CD4-positive, alpha-beta T cell (primary cell): ENCODE data around the gene RIMBP3C. TPM values are rescaled to one million over a fixed set of nuclear protein-coding genes. Genes with fewer than 3 reads are reported as not detected.
"Not testable (repeated sequence)": the region's sequence is repeated elsewhere in the genome, so short reads cannot be mapped to it uniquely, and the experiment has no call there.

Source experiments
- ATAC-seq: fragments of 200-7000 bp; cut with Tn5 transposase; one replicate; pipeline ENCODE4 v1.10.0; 2022; ENCODE audit warnings: mild to moderate bottlenecking; ENCODE audit not compliant: poor library complexity
- CTCF ChIA-PET: fragments of 350-600 bp; sonication (Branson Sonifier 250); formaldehyde crosslinking; loops from one replicate; lab custom pipeline; 2021; ENCODE audit warnings: antibody characterized with exemption, inconsistent platforms; lab: Charles Lee
- POLR2A ChIA-PET: fragments of 350-600 bp; sonication (Branson Sonifier 250); formaldehyde crosslinking; loops from one replicate; lab custom pipeline; 2021; ENCODE audit warnings: antibody characterized with exemption, inconsistent platforms; lab: Charles Lee
- DNase-seq, 14 experiments: peaks; one replicate each; pipeline ENCODE4 v3.0.0-alpha.2; 2013 to 2020; ENCODE audit warnings: mixed read lengths in 2 of 14
- H3K27ac ChIP-seq, 2 donors: one replicate each; pipeline versions ENCODE4 v1.5.1 to v1.7.0; 2013; ENCODE audit warnings: low read length in 2 of 2, low read depth in 1 of 2, mild to moderate bottlenecking in 1 of 2
- H3K27me3 ChIP-seq, 2 experiments: 1 replicate in 1 of 2; 2 replicates in 1 of 2; pipeline versions ENCODE4 v1.6.1 to v1.7.0; 2013; ENCODE audit warnings: low read length in 2 of 2, control low read depth in 1 of 2, mild to moderate bottlenecking in 1 of 2, moderate library complexity in 1 of 2; ENCODE audit not compliant: insufficient read depth in 2 of 2, control insufficient read depth in 1 of 2
- H3K36me3 ChIP-seq: one replicate; pipeline ENCODE4 v1.6.1; 2013; ENCODE audit warnings: low read length, control low read depth; ENCODE audit not compliant: insufficient read depth
- H3K4me1 ChIP-seq: one replicate; pipeline ENCODE4 v1.6.1; 2013; ENCODE audit warnings: low read length, control low read depth; ENCODE audit not compliant: insufficient read depth
- H3K4me3 ChIP-seq: one replicate; pipeline ENCODE4 v1.5.1; 2013; ENCODE audit warnings: mild to moderate bottlenecking, low read length, moderate library complexity
- H3K9me3 ChIP-seq, 2 experiments: 1 replicate in 1 of 2; 2 replicates in 1 of 2; pipeline versions ENCODE4 v1.6.1 to v1.7.0; 2013; ENCODE audit warnings: low read length in 2 of 2, mild to moderate bottlenecking in 2 of 2, control low read depth in 1 of 2, moderate library complexity in 1 of 2; ENCODE audit not compliant: control insufficient read depth in 1 of 2, insufficient read depth in 1 of 2
- H3K27ac Mint-ChIP-seq: one replicate; pipeline ENCODE4 v1.8.0; 2020; ENCODE audit warnings: mixed read lengths
- H3K27me3 Mint-ChIP-seq: one replicate; pipeline ENCODE4 v1.8.0; 2021; ENCODE audit warnings: mixed read lengths
- H3K36me3 Mint-ChIP-seq: one replicate; pipeline ENCODE4 v1.8.0; 2021; ENCODE audit warnings: low read depth, mixed read lengths
- H3K4me1 Mint-ChIP-seq: one replicate; pipeline ENCODE4 v1.8.0; 2021; ENCODE audit warnings: low read depth, mixed read lengths
- H3K4me3 Mint-ChIP-seq: one replicate; pipeline ENCODE4 v1.8.0; 2020; ENCODE audit warnings: mild to moderate bottlenecking, mixed read lengths
- H3K9me3 Mint-ChIP-seq: one replicate; pipeline ENCODE4 v1.8.0; 2020; ENCODE audit warnings: mixed read lengths
- intact Hi-C, 2 experiments: fragments of 100-400 bp; cut with DNase I in 1 of 2; cut with micrococcal nuclease in 1 of 2; formaldehyde crosslinking; loops; one replicate each; pipeline versions ENCODE4 v1.15.1 to v1.9.0; 2023 to 2025; cut with DNase I, micrococcal nuclease
- total RNA-seq, 174 experiments: library from RNA in 2 of 174; stranded (reverse) in 2 of 174; gene quantifications; one replicate each; pipeline ENCODE4 v1.2.3 and lab custom pipeline; 2021 to 2026
- TF ChIP-seq, protein P1 (sequence below): fragments of 200-600 bp; IDR thresholded peaks from one replicate; pipeline ENCODE4 v1.8.0; 2022; ENCODE audit warnings: antibody characterized with exemption, mild to moderate bottlenecking

The RIMBP3C gene
- total RNA-seq, 2 experiments from 2014 or later, result 0.14 TPM; not detected in 1

GRCh38 chr22:21580623-21581007 is 29.4 kb upstream of the RIMBP3C start:
- Mint-ChIP-seq H3K4me1 (peaks cover 54% of the 10 kb centered on the region), H3K36me3 (peaks cover 29% of the 10 kb centered on the region), H3K27ac (peak overlapping the region; percentile 12)
- H3K27me3 Mint-ChIP-seq, H3K4me3 Mint-ChIP-seq, intact Hi-C loops, H3K9me3 ChIP-seq, POLR2A ChIA-PET, H3K27ac ChIP-seq, H3K36me3 ChIP-seq, H3K9me3 Mint-ChIP-seq, H3K4me3 ChIP-seq, H3K27me3 ChIP-seq, CTCF ChIA-PET, DNase-seq, ATAC-seq: not testable (repeated sequence)
- peaks cover 68% of the 10 kb centered on the region for H3K4me1 ChIP-seq

DNA sequence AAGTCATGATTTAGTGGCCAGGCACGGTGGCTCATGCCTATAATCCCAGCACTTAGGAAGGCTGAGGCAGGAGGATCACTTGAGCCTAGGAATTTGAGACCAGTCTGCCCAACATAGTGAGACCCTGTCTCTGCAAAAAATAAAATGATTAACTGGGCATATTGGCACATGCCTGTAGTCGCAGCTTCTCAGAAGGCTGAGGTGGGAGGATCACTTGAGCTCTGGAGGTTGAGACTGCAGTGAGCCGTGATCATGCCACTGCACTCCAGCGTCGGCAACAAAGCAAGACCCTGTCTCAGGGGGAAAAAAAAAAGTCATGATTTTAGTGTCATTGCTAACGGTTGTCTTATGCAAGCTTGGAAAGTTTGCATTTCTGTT is 28.2 kb upstream of the RIMBP3C start:
- Mint-ChIP-seq H3K27me3 (no peaks in the 10 kb centered on the region), H3K27ac (no peak overlapping the region), H3K4me3 (no peak overlapping the region), H3K9me3 (no peaks in the 10 kb centered on the region), H3K36me3 (peaks cover 26% of the 10 kb centered on the region), H3K4me1 (peaks cover 51% of the 10 kb centered on the region)
- Histone ChIP-seq H3K4me3 (no peak overlapping the region), H3K27me3 (no peaks in the 10 kb centered on the region), H3K36me3 (peaks cover 6% of the 10 kb centered on the region), H3K4me1 (peaks cover 68% of the 10 kb centered on the region), H3K9me3 (no peaks in the 10 kb centered on the region), H3K27ac (no peak overlapping the region)
- ChIA-PET CTCF (interaction anchor here (1.9 kb wide), 1 partner anchor 50 kb away, joined by 5 read pairs; the partner anchor contains the start of gene YDJC), POLR2A (no interaction called here)
- ATAC-seq, result no peak
- TF ChIP-seq, protein P1, sequence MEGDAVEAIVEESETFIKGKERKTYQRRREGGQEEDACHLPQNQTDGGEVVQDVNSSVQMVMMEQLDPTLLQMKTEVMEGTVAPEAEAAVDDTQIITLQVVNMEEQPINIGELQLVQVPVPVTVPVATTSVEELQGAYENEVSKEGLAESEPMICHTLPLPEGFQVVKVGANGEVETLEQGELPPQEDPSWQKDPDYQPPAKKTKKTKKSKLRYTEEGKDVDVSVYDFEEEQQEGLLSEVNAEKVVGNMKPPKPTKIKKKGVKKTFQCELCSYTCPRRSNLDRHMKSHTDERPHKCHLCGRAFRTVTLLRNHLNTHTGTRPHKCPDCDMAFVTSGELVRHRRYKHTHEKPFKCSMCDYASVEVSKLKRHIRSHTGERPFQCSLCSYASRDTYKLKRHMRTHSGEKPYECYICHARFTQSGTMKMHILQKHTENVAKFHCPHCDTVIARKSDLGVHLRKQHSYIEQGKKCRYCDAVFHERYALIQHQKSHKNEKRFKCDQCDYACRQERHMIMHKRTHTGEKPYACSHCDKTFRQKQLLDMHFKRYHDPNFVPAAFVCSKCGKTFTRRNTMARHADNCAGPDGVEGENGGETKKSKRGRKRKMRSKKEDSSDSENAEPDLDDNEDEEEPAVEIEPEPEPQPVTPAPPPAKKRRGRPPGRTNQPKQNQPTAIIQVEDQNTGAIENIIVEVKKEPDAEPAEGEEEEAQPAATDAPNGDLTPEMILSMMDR, result no peak
- intact Hi-C loops, result no loop called here
- DNase-seq, result no peak

DNA sequence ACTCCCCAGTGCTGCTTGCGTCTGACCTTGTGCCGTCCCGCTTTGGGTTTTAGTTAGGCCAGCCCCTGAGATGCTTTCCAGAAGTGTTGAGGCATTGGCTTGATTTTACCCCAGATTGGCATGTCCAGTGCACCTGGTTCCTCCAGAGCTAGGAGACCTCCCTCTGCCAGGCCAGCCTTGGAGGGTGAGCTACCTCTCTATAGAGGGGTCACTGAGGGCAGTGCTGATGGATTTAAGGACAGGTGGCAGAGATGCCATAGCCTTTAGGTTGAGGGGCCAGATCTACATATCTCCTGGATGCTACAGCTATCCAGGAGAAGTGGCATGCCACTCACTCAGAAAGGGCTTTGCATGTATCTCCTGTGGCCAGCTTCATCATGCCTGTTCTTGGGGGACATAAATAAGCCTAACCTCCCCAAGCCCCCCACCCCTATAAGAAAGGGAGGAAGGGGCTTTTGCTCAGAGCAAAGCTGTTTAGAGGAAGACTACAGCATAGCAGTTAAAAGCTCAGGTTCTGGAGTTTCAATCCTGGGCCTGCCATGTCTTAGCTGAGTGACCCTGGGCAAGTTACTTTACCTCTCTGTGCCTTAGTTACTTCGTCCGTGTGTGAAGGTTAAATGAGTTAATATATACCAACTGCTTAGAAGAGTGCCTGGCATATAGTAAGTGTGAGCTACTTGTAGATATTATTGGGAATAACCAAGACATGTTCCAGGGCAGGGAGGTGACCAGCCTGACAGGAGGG is 22.7 kb upstream of the RIMBP3C start:
- H3K4me3 ChIP-seq, result no peak overlapping the region
- H3K9me3 Mint-ChIP-seq, result no peaks in the 10 kb centered on the region
- H3K36me3 ChIP-seq, result peaks cover 26% of the 10 kb centered on the region
- DNase-seq (no peak), ATAC-seq (no peak)
- no peak overlapping the region for H3K27ac ChIP-seq
- no peaks in the 10 kb centered on the region for H3K27me3 Mint-ChIP-seq
- TF ChIP-seq, protein P1, result no peak
- intact Hi-C loops, result loop anchor here in 1 of 2 experiments (5.0 kb wide), 1 partner anchor 43 kb away; no protein-coding TSS in a partner anchor
- CTCF ChIA-PET, result no interaction called here
- POLR2A ChIA-PET, result no interaction called here
- peaks cover 32% of the 10 kb centered on the region for H3K36me3 Mint-ChIP-seq
- H3K9me3 ChIP-seq, result no peaks in the 10 kb centered on the region
- peaks cover 79% of the 10 kb centered on the region for H3K4me1 ChIP-seq
- H3K4me3 Mint-ChIP-seq, result no peak overlapping the region
- H3K4me1 Mint-ChIP-seq, result peaks cover 76% of the 10 kb centered on the region
- H3K27ac Mint-ChIP-seq, result peak overlapping the region; percentile 17
- no peaks in the 10 kb centered on the region for H3K27me3 ChIP-seq
